NCI-H345 treated with DMSO at 0.1 percent for 48 hours (cell line): ENCODE data around the gene DCAF4.
A peak's percentile ranks its signal among the peaks of the same experiment; 100 is the strongest.

ENCODE experiments used
- DNase-seq: peaks from one replicate; lab custom pipeline; 2025; ENCODE audit not compliant: unreplicated experiment; lab: John Stamatoyannopoulos, UW

The DCAF4 gene, protein sequence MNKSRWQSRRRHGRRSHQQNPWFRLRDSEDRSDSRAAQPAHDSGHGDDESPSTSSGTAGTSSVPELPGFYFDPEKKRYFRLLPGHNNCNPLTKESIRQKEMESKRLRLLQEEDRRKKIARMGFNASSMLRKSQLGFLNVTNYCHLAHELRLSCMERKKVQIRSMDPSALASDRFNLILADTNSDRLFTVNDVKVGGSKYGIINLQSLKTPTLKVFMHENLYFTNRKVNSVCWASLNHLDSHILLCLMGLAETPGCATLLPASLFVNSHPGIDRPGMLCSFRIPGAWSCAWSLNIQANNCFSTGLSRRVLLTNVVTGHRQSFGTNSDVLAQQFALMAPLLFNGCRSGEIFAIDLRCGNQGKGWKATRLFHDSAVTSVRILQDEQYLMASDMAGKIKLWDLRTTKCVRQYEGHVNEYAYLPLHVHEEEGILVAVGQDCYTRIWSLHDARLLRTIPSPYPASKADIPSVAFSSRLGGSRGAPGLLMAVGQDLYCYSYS

GRCh38 chr14:72926292-72927028 lies at the start of gene DCAF4:
DCAF4 (plus strand) TSS chr14:72926464; CDS start chr14:72937979, 11,515 bp downstream.
- peak; percentile 92 for DNase-seq

DNA sequence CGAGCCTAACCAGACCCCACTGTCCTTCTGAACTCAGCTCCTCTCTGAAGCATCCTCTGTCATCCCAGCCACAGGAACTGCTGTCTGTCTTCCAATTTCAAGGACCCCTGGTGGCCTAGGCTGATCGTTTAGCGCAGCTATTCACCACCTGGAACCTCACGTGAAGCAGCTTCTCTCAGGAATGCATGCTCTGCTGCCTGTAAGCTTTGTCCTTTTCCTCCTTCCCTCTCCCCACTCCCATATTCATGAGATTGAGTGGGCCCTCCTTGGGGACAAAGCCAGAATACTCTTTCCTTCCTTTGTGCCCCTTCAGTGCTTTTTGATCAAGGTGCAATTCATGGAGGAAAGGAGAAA lies 49.6 kb upstream of the DCAF4 start:
- no peak for DNase-seq

GRCh38 chr14:72878746-72879145 lies 47.5 kb upstream of the DCAF4 start:
- DNase-seq: no peak

- no peak for DNase-seq
These were observed 46.8 kb upstream of the DCAF4 start for GRCh38 chr14:72879431-72879830.

DNA sequence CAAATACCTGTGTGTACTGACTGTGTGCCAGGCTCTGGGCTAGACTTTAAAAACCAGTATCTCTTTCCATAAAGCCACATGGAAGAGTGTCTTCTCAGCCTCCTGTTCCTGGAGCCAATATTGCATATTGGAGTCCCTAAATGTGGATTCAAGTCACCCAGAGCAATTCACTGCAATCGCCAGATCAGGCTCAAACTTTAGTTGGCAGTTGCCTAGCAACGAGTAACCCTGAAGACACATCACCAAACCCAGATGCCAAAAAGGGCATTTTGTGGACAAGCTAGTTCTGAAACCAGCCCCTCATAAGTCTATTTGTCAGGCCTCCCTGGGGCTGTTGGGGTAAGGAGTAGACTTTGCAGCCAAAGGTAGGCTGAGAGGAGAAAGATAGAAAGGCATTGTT lies 46.1 kb upstream of the DCAF4 start:
- DNase-seq: no peak

DNA sequence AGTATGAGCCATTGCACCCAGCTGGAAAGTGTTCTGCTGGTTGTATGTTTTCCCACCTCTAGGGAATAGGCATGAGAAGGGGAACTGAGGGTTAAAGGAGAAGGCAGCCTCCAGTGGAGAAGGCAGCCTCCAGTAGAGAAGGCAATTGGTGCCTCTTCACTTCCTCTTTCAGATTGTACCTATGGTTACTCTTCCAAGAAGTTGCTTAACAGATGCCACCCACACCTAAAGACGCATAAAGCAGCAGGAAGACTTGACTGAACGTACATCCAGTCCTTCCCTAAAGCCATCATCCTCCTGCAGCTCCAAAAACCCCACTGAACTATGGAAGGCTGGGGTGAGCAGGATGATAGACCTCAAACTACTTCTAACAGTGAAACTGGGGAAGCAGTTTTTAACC lies 45.4 kb upstream of the DCAF4 start:
- DNase-seq: no peak

- no peak for DNase-seq
These were observed 44.7 kb upstream of the DCAF4 start for GRCh38 chr14:72881543-72881942.

- DNase-seq: no peak
These were observed 44.2 kb upstream of the DCAF4 start for GRCh38 chr14:72882047-72882446.

- no peak for DNase-seq
These were observed 43.8 kb upstream of the DCAF4 start for GRCh38 chr14:72882463-72882862.

DNA sequence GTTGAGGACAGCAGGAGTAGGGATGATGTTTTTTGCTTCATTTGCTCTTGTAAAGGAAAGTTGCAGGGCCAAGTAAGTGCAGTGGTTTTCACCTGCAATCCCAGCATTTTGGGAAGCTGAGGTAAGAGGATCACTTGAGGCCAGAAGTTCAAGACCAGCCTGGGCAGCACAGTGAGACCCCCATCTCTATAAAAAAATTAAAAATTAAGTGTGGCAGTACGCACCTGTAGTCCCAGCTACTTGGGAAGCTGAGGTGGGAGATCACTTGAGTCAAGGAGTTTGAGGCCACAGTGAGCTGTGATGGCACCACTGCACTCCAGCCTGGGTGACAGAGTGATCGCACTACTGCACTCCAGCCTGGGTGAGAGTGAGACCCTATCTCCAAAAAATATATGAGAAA lies 43.2 kb upstream of the DCAF4 start:
- no peak for DNase-seq

GRCh38 chr14:72883961-72884360 lies 42.3 kb upstream of the DCAF4 start:
- DNase-seq: no peak

DNA sequence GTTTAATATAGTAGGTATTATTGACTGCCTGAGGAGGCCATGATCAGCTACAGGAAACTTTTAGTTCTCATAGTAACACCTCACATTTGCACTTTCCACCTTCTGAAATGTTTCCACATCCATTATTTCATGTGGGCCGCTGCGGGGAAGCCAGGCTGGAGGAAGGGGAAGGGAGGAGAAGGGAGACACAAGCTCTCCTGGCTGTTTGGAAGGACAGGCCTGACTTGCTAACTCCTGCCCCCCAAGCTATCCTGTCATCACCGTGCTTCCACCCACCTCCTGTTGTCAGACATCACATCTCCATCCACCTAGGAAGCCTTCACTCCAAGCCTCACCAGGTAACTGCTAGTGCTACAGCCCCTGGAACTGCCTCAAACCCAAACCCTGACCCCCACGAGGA lies 41.9 kb upstream of the DCAF4 start:
- DNase-seq: no peak

- no peak for DNase-seq
These were observed 38.8 kb upstream of the DCAF4 start for GRCh38 chr14:72887514-72887913.

DNA sequence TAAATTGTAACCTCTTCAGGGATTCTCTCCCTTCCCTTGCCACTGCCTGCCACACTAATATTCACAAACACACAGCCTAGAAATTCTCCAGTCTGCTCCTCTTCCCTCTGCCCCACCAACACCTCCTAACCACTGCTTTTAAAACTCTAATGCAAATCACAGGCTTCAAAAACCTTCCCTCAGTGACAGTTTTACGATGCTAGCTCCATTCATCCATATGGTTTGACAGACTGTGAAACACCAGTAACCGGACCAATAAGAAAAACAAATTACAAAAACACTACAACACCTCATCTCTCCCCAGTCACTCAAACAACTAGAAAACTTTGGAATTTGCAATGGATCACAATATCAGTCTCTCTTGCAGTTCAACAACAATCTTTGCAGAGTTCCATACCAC lies 38.1 kb upstream of the DCAF4 start:
- no peak for DNase-seq

- no peak for DNase-seq
These were observed 37.5 kb upstream of the DCAF4 start for GRCh38 chr14:72888636-72889201.

GRCh38 chr14:72889366-72889765 lies 36.9 kb upstream of the DCAF4 start:
- DNase-seq: no peak

DNA sequence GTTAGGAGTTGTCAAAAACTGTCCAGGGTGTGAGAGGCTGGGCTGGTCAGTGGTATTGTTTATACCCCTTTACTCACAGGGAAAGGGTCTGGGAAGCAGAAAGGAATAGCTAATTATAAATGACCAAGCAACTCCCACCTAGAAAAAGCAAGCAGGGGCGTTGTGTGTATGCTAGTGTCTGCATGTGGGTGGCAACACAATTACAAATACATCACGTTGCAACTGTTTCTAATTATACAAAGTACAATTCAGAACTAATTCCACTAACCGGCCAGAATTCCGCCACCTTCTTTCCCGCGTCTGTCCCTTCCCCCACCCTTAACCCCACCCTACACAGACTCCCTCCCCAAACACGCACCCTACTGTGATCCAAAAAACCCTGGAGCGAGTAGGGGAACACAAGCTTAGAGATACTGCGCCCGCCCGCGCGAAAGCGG lies 34.6 kb upstream of the DCAF4 start:
- DNase-seq: no peak

DNA sequence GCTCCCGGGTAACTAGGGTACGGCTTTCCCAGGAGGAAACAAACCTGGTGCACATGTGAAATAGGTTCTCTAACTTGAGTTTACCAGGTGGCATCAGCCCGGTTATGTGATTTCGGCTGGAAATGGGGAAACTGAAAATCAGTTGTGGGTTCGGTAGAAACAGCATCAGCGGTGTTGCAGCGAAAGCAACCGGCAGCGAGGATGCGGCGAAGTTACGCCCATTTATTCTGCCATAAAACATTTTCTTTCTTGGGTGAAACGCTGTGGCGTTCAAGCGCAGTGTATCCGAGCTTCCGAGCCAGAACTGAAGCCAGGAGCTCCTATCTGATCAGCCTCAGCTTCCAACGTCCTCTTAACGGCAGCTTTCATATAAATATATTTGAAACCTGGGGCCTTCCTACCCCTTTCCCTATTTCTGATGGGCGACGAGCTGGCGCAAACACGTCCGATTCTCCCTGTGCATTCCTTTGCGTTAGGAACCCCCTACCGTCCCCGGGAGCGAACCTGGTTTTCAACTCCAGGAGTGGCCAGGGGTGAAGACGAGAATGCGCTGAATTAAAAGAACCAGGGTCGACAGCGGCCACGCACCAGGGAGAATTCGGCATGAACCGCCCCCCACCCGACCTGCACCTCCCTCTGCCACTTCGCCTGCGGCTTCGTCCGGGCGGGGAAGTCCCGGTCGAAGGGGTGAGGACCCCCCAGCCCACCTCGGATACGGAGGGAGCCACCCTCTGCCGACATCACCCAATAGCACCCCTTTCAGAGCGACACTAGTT lies 34.0 kb upstream of the DCAF4 start:
- DNase-seq: no peak

GRCh38 chr14:72892879-72893635 lies 33.2 kb upstream of the DCAF4 start:
- DNase-seq: no peak

GRCh38 chr14:72893636-72894322 lies 32.5 kb upstream of the DCAF4 start, which contains the start of gene DPF3:
DPF3 (minus strand) TSS chr14:72894101; CDS start chr14:72894088, 13 bp downstream.
- DNase-seq: peak; percentile 77
